Activated B cell treated with CpG ODN at 0.5 μM for 24 hours (primary cell): Measurements from ENCODE around the gene IGSF21. TPM values are rescaled to one million over a fixed set of nuclear protein-coding genes. Genes with fewer than 3 reads are reported as not detected.

ENCODE experiments used
- ATAC-seq: fragments of 200-7000 bp; cut with Tn5 transposase; one replicate; pipeline ENCODE4 v1.10.0; 2021; ENCODE audit warnings: low read depth, mild to moderate bottlenecking, moderate library complexity
- CTCF ChIA-PET: fragments of 350-600 bp; sonication (Branson Sonifier 250); formaldehyde crosslinking; loops from one replicate; lab custom pipeline; 2021; ENCODE audit warnings: antibody characterized with exemption; lab: Charles Lee
- POLR2A ChIA-PET: fragments of 350-600 bp; sonication (Branson Sonifier 250); formaldehyde crosslinking; loops from one replicate; lab custom pipeline; 2021; ENCODE audit warnings: antibody characterized with exemption; lab: Charles Lee
- DNase-seq: peaks from one replicate; pipeline ENCODE4 v3.0.0; 2022
- H3K27ac Mint-ChIP-seq: one replicate; pipeline ENCODE4 v1.8.0; 2020; ENCODE audit warnings: mixed read lengths
- H3K27me3 Mint-ChIP-seq: one replicate; pipeline ENCODE4 v1.8.0; 2021; ENCODE audit warnings: mixed read lengths
- H3K36me3 Mint-ChIP-seq: one replicate; pipeline ENCODE4 v1.8.0; 2021; ENCODE audit warnings: low read depth, mixed read lengths
- H3K4me1 Mint-ChIP-seq: one replicate; pipeline ENCODE4 v1.8.0; 2021; ENCODE audit warnings: mixed read lengths
- H3K4me3 Mint-ChIP-seq: one replicate; pipeline ENCODE4 v1.8.0; 2020; ENCODE audit warnings: mild to moderate bottlenecking, mixed read lengths
- H3K9me3 Mint-ChIP-seq: one replicate; pipeline ENCODE4 v1.8.0; 2020; ENCODE audit warnings: mixed read lengths
- CTCF ChIP-seq: fragments of 200-600 bp; IDR thresholded peaks from one replicate; pipeline ENCODE4 v1.8.0; 2022; ENCODE audit warnings: antibody characterized with exemption, mild to moderate bottlenecking
- intact Hi-C: fragments of 100-400 bp; cut with micrococcal nuclease; formaldehyde crosslinking; loops from one replicate; pipeline ENCODE4 v1.15.1; 2024
- total RNA-seq: library from RNA; stranded (reverse); gene quantifications from 2 replicates; pipeline ENCODE4 v1.2.3, GENCODE V29; 2022

IGSF21 gene
- not detected in 2 replicates for total RNA-seq

GRCh38 chr1:18107369-18108298, at the start of gene IGSF21:
Gene IGSF21, plus strand, starts transcription at chr1:18107798. Its CDS starts 331 bp downstream, at chr1:18108129.
- no peaks in the 10 kb centered on the region for H3K9me3 Mint-ChIP-seq
- no peaks in the 10 kb centered on the region for H3K36me3 Mint-ChIP-seq
- peaks cover 5% of the 10 kb centered on the region for H3K4me1 Mint-ChIP-seq
- no peak within 1 kb of the TSS for H3K4me3 Mint-ChIP-seq
- TF ChIP-seq CTCF, result no peak
- no peak for ATAC-seq
- ChIA-PET CTCF (no interaction called here), POLR2A (no interaction called here)
- intact Hi-C loops, result no loop called here
- no peak for DNase-seq
- H3K27ac Mint-ChIP-seq, result no peak within 1 kb of the TSS
- peaks cover 50% of the 10 kb centered on the region for H3K27me3 Mint-ChIP-seq

- TF ChIP-seq CTCF, result no peak
- intact Hi-C loops, result no loop called here
These were observed 49.2 kb upstream of the IGSF21 start for GRCh38 chr1:18058206-18058921.

GRCh38 chr1:18058981-18059605, 48.5 kb upstream of the IGSF21 start:
- intact Hi-C loops, result no loop called here
- no peak for ATAC-seq

More at GRCh38 chr1:18058206-18058921, 49.2 kb upstream of the IGSF21 start:
- H3K36me3 Mint-ChIP-seq, result no peaks in the 10 kb centered on the region
- DNase-seq (no peak), ATAC-seq (no peak)
- peaks cover 23% of the 10 kb centered on the region for H3K27me3 Mint-ChIP-seq
- CTCF ChIA-PET, result no interaction called here
- H3K9me3 Mint-ChIP-seq, result no peaks in the 10 kb centered on the region
- H3K4me3 Mint-ChIP-seq, result no peak overlapping the region
- no peak overlapping the region for H3K27ac Mint-ChIP-seq
- POLR2A ChIA-PET, result no interaction called here
- no peaks in the 10 kb centered on the region for H3K4me1 Mint-ChIP-seq

GRCh38 chr1:18060366-18060765, 47.2 kb upstream of the IGSF21 start:
- ChIA-PET POLR2A (no interaction called here), CTCF (no interaction called here)
- no peaks in the 10 kb centered on the region for H3K4me1 Mint-ChIP-seq
- ATAC-seq, result no peak
- H3K27me3 Mint-ChIP-seq, result peaks cover 18% of the 10 kb centered on the region
- no peaks in the 10 kb centered on the region for H3K9me3 Mint-ChIP-seq
- no peak overlapping the region for H3K27ac Mint-ChIP-seq
- H3K4me3 Mint-ChIP-seq, result no peak overlapping the region
- TF ChIP-seq CTCF, result no peak
- intact Hi-C loops, result no loop called here
- no peak for DNase-seq
- no peaks in the 10 kb centered on the region for H3K36me3 Mint-ChIP-seq

More at GRCh38 chr1:18058981-18059605, 48.5 kb upstream of the IGSF21 start:
- Mint-ChIP-seq H3K36me3 (no peaks in the 10 kb centered on the region), H3K27me3 (peaks cover 23% of the 10 kb centered on the region), H3K9me3 (no peaks in the 10 kb centered on the region), H3K4me1 (no peaks in the 10 kb centered on the region), H3K27ac (no peak overlapping the region), H3K4me3 (no peak overlapping the region)
- TF ChIP-seq CTCF, result no peak
- POLR2A ChIA-PET, result no interaction called here
- CTCF ChIA-PET, result no interaction called here
- no peak for DNase-seq

GRCh38 chr1:18062185-18062584, 45.4 kb upstream of the IGSF21 start:
- H3K9me3 Mint-ChIP-seq, result no peaks in the 10 kb centered on the region
- no peak overlapping the region for H3K4me3 Mint-ChIP-seq
- DNase-seq (no peak), ATAC-seq (no peak)
- H3K4me1 Mint-ChIP-seq, result no peaks in the 10 kb centered on the region
- TF ChIP-seq CTCF, result no peak
- intact Hi-C loops, result no loop called here
- POLR2A ChIA-PET, result no interaction called here
- H3K27me3 Mint-ChIP-seq, result peaks cover 26% of the 10 kb centered on the region
- no peaks in the 10 kb centered on the region for H3K36me3 Mint-ChIP-seq
- CTCF ChIA-PET, result no interaction called here
- no peak overlapping the region for H3K27ac Mint-ChIP-seq
